ENCODE data around the gene MTARC2. TPM values are rescaled to one million over a fixed set of nuclear protein-coding genes. Genes with fewer than 3 reads are reported as not detected.

Gene MTARC2
- total and polyA plus RNA-seq, 2 of the 13 experiments (the other 11 are each of a cell fraction or from before 2014, with no cell fraction given) = 8.5 to 10.1 TPM

- H3K27me3 ChIP-seq (ENCODE audit: control insufficient read depth in 1 of 2, insufficient read depth in 2 of 2, low read length in 2 of 2) = peaks cover 0 to 16% of the 10 kb centered on the region in 2 experiments; a peak in 4 of 5 replicates
- no peak overlapping the region for H3K27ac ChIP-seq (ENCODE audit: extremely low read length, insufficient read depth, low read length)
- CTCF ChIA-PET (ENCODE audit: low intra/inter-chr PET ratio, low total read pairs) = no interaction called here
- no peak for DNase-seq (ENCODE audit: low spot score)
- BruUV-seq (replicated peaks) = no TSS peak
- no peaks in the 10 kb centered on the region for H4K20me1 ChIP-seq (ENCODE audit: insufficient read depth, low read length)
- H3K4me1 ChIP-seq (ENCODE audit: insufficient read depth, low read length) = peaks cover 14% of the 10 kb centered on the region
- no peak overlapping the region for H3K9ac ChIP-seq (ENCODE audit: insufficient read depth, low read depth, low read length)
- H2AFZ ChIP-seq (ENCODE audit: low read length) = no peak overlapping the region
- H3K4me2 ChIP-seq (ENCODE audit: low read depth, low read length) = no peak overlapping the region
- in situ Hi-C loops (cut with HindIII; ENCODE audit: extremely low pct_ligation_motif_present, low pct_unique_long_range_greater_than_20kb) (no loop called here), intact Hi-C loops (cut with micrococcal nuclease; ENCODE audit: unreplicated experiment) (no loop called here)
- FAIRE-seq = no peak
- no peaks in the 10 kb centered on the region for H3K36me3 ChIP-seq (replicated peaks in 1 of 2; ENCODE audit: control insufficient read depth in 1 of 2, insufficient read depth in 2 of 2, low read length in 2 of 2)
- H3K9me3 ChIP-seq (ENCODE audit: low read length) = no peaks in the 10 kb centered on the region
- H3K79me2 ChIP-seq (ENCODE audit: insufficient read depth, low read length) = no peaks in the 10 kb centered on the region
- no peak overlapping the region for H3K4me3 ChIP-seq (replicated peaks in 1 of 3; ENCODE audit: insufficient read depth in 1 of 3, low read depth in 2 of 3, low read length in 3 of 3)
- ATAC-seq = no peak
- POLR2A ChIA-PET = no interaction called here
- WGBS (ENCODE audit: low lambda C conversion rate) = 38% methylated on average over 3 of the region's 3 CpGs
- peak; percentile 98 for TF ChIP-seq ATF7 (IDR thresholded peaks at IDR 0.05)
- TF ChIP-seq ATF7 (CRISPR knock-in tag; IDR thresholded peaks at IDR 0.05) = no peak
- TF ChIP-seq KDM1A (CRISPR knock-in tag; IDR thresholded peaks at IDR 0.05) = no peak
- TF ChIP-seq CREB1 (IDR thresholded peaks at IDR 0.05) = peak; percentile 96
- TF ChIP-seq CREB1 (CRISPR knock-in tag; IDR thresholded peaks at IDR 0.05) = no peak
- no peak for TF ChIP-seq MZF1 (CRISPR knock-in tag; IDR thresholded peaks at IDR 0.05; ENCODE audit: borderline replicate concordance)
- no peak for TF ChIP-seq ATF2 (CRISPR knock-in tag; IDR thresholded peaks at IDR 0.05)
- TF ChIP-seq SRY (CRISPR knock-in tag; IDR thresholded peaks at IDR 0.05) = no peak
- TF ChIP-seq ZSCAN20 (CRISPR knock-in tag; IDR thresholded peaks at IDR 0.05; ENCODE audit: borderline replicate concordance) = no peak
- no peak for TF ChIP-seq ZNF383 (CRISPR knock-in tag; IDR thresholded peaks at IDR 0.05; ENCODE audit: borderline replicate concordance)
- TF ChIP-seq PHF8 (CRISPR knock-in tag; IDR thresholded peaks at IDR 0.05) = no peak
Observed at GRCh38 chr1:220742520-220742919, 5.6 kb upstream of the MTARC2 start.

Data from HepG2 (cell line).